Measurements from ENCODE around the gene NPB.

DNA sequence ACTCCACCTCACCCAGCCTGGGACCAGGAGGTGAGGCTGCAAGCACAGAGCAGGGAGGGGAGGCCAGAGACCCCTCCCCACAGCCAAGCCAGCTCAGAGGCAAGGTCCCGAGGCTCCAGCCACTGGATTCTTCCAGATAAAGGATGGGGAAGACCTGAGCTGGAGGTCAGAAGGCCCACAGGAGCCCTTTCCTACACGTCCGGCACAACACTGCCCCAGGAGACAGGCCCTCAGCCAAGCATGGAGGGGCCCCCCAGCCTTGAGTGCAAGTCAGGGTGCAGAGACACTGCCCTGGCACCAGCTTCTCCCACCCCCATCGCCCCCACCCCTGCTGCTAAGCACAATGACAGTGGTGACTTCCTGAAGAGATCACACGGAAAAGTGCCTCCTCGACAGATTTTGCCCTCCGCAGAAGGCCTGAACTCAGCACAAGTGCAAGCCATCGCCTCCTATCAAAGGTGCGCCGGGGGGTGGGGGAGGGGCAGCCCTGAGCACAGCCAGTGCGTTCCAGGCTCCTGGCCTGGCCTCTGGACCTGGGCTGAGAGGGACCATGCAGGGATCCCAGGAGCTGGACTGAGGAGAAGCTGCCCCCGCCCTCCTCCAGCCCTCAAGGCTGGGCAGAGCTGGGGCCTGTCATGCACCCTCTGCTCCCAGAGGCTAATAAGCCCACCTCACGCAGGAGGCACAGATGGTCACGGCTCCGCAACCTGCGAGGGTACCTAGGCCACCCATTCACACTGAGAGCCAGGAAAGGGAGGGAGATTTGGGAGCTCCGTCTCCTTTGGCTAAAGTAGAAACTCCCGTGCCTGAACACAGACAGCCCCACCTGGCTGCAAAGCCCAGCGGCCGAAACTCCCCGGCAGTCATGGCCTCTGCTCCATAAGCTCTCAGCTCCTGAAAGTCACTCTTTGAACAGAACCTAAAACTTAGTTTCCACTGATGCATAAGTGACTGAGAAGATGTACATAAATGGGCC lies 22.8 kb downstream of the NPB start:
- TF ChIP-seq POLR2A (IDR thresholded peaks at IDR 0.05; ENCODE audit: low read depth, low read length): no peak
- TF ChIP-seq POLR2AphosphoS5 (IDR thresholded peaks at IDR 0.05; ENCODE audit: low read depth, low read length): no peak
